Measurements from ENCODE around the gene ADAM11. TPM values are rescaled to one million over a fixed set of nuclear protein-coding genes. Genes with fewer than 3 reads are reported as not detected.

Gene ADAM11
- total and polyA plus RNA-seq, 12 donors = 0.05 to 0.80 (median 0.32) TPM; not detected in 2

- TF ChIP-seq CTCF (IDR thresholded peaks at IDR 0.05) (no peak), POLR2A (IDR thresholded peaks at IDR 0.05) (no peak)
- WGBS, 4 donors = 66 to 83% (median 78%) methylated on average over 6 to 11 of the region's 11 CpGs
- Histone ChIP-seq H3K27ac (no peak overlapping the region), H3K36me3 (replicated peaks in 1 of 2) (no peaks in the 10 kb centered on the region), H3K4me3 (no peak overlapping the region), H3K4me1 (replicated peaks in 1 of 2) (no peaks in the 10 kb centered on the region), H3K9me3 (replicated peaks in 1 of 3) (no peaks in the 10 kb centered on the region), H3K27me3 (peaks cover 8% of the 10 kb centered on the region)
- DNase-seq = no peak
- intact Hi-C loops (cut with DNase I) = no loop called here
Measured at GRCh38 chr17:44768505-44769142, 9.8 kb downstream of the ADAM11 start.

- peaks cover 8% of the 10 kb centered on the region for H3K27me3 ChIP-seq
- 62 to 71% (median 65%) methylated on average over 5 to 6 of the region's 6 CpGs for WGBS, 4 donors
- TF ChIP-seq POLR2A (IDR thresholded peaks at IDR 0.05) (no peak), CTCF (IDR thresholded peaks at IDR 0.05) (no peak)
Measured at GRCh38 chr17:44769230-44769629, 10.4 kb downstream of the ADAM11 start.

GRCh38 chr17:44769647-44770084 lies 10.9 kb downstream of the ADAM11 start:
- H3K4me1 ChIP-seq (replicated peaks in 1 of 2) = no peaks in the 10 kb centered on the region
- no peak for DNase-seq
- H3K27ac ChIP-seq = no peak overlapping the region
- no peak for TF ChIP-seq CTCF (IDR thresholded peaks at IDR 0.05)
- TF ChIP-seq POLR2A (IDR thresholded peaks at IDR 0.05) = no peak
- H3K27me3 ChIP-seq = peaks cover 8% of the 10 kb centered on the region
- no peaks in the 10 kb centered on the region for H3K36me3 ChIP-seq (replicated peaks in 1 of 2)
- H3K9me3 ChIP-seq (replicated peaks in 1 of 3) = no peaks in the 10 kb centered on the region
- intact Hi-C loops (cut with DNase I) = loop anchor here in 1 of 2 donors (10.0 kb wide), 2 partner anchors 245 to 365 kb away; partner anchors contain the start of genes ACBD4 and PLCD3
- no peak overlapping the region for H3K4me3 ChIP-seq
- 68 to 79% (median 73%) methylated on average over 9 to 15 of the region's 15 CpGs; no CpG with 5 or more reads in 1 of the 4 donors for WGBS, 4 donors

More at GRCh38 chr17:44769230-44769629, 10.4 kb downstream of the ADAM11 start:
- no peak for DNase-seq
- Histone ChIP-seq H3K4me3 (no peak overlapping the region), H3K27ac (no peak overlapping the region), H3K4me1 (replicated peaks in 1 of 2) (no peaks in the 10 kb centered on the region), H3K9me3 (replicated peaks in 1 of 3) (no peaks in the 10 kb centered on the region), H3K36me3 (replicated peaks in 1 of 2) (no peaks in the 10 kb centered on the region)
- intact Hi-C loops (cut with DNase I) = no loop called here

- DNase-seq = no peak
- Histone ChIP-seq H3K9me3 (replicated peaks in 1 of 3) (no peaks in the 10 kb centered on the region), H3K4me1 (replicated peaks in 1 of 2) (peaks cover 5% of the 10 kb centered on the region in 2 donors), H3K4me3 (no peak overlapping the region), H3K27me3 (peaks cover 8% of the 10 kb centered on the region), H3K27ac (no peak overlapping the region), H3K36me3 (replicated peaks in 1 of 2) (no peaks in the 10 kb centered on the region)
- 70 to 88% (median 74%) methylated on average over 4 to 11 of the region's 11 CpGs for WGBS, 4 donors
- TF ChIP-seq POLR2A (IDR thresholded peaks at IDR 0.05) (no peak), CTCF (IDR thresholded peaks at IDR 0.05) (no peak)
- intact Hi-C loops (cut with DNase I) = loop anchor here in 1 of 2 donors (10.0 kb wide), 2 partner anchors 244 to 364 kb away; partner anchors contain the start of genes ACBD4 and PLCD3
Measured at GRCh38 chr17:44770166-44770925, 11.6 kb downstream of the ADAM11 start.

All from adrenal gland (tissue), 12 donors.